Suppressor macrophage treated with lipopolysaccharide for 4 hours (primary cell): Measurements from ENCODE around the gene CHMP1B.

Source experiments
- DNase-seq: peaks from one replicate; pipeline ENCODE4 v3.0.0-alpha.2; 2020

Gene CHMP1B

GRCh38 chr18:11851146-11851805 is at the start of gene CHMP1B:
TSS of gene CHMP1B (plus strand) at chr18:11851413. CDS start at chr18:11851512, 99 bp downstream.
- peak; percentile 98 for DNase-seq

- DNase-seq: no peak
These were observed 49.6 kb upstream of the CHMP1B start for GRCh38 chr18:11801573-11801972.

- no peak for DNase-seq
These were observed 49.1 kb upstream of the CHMP1B start for GRCh38 chr18:11802158-11802557.

GRCh38 chr18:11802586-11802985 is 48.6 kb upstream of the CHMP1B start:
- DNase-seq: no peak

- no peak for DNase-seq
These were observed 44.0 kb upstream of the CHMP1B start for GRCh38 chr18:11807233-11807632.

GRCh38 chr18:11808001-11808855 is 43.0 kb upstream of the CHMP1B start:
- DNase-seq: no peak

GRCh38 chr18:11809895-11810294 is 41.3 kb upstream of the CHMP1B start:
- DNase-seq: no peak

GRCh38 chr18:11810379-11810778 is 40.8 kb upstream of the CHMP1B start:
- DNase-seq: no peak

GRCh38 chr18:11811009-11811408 is 40.2 kb upstream of the CHMP1B start:
- DNase-seq: no peak

GRCh38 chr18:11817229-11817628 is 34.0 kb upstream of the CHMP1B start:
- DNase-seq: no peak

- no peak for DNase-seq
These were observed 32.6 kb upstream of the CHMP1B start for GRCh38 chr18:11818486-11819203.

- no peak for DNase-seq
These were observed 31.3 kb upstream of the CHMP1B start for GRCh38 chr18:11819938-11820337.

GRCh38 chr18:11820697-11821096 is 30.5 kb upstream of the CHMP1B start:
- DNase-seq: no peak

- no peak for DNase-seq
These were observed 30.0 kb upstream of the CHMP1B start for GRCh38 chr18:11821208-11821607.

- no peak for DNase-seq
These were observed 29.5 kb upstream of the CHMP1B start for GRCh38 chr18:11821643-11822237.

- DNase-seq: no peak
These were observed 27.7 kb upstream of the CHMP1B start for GRCh38 chr18:11823545-11823944.

- no peak for DNase-seq
These were observed 24.4 kb upstream of the CHMP1B start for GRCh38 chr18:11826836-11827235.

GRCh38 chr18:11828786-11829432 is 22.3 kb upstream of the CHMP1B start:
- DNase-seq: no peak

- DNase-seq: no peak
These were observed 20.6 kb upstream of the CHMP1B start for GRCh38 chr18:11830585-11830984.

GRCh38 chr18:11831921-11832320 is 19.3 kb upstream of the CHMP1B start:
- DNase-seq: no peak

GRCh38 chr18:11834772-11835171 is 16.4 kb upstream of the CHMP1B start:
- no peak for DNase-seq

GRCh38 chr18:11839556-11839955 is 11.7 kb upstream of the CHMP1B start:
- DNase-seq: no peak

- no peak for DNase-seq
These were observed 10.7 kb upstream of the CHMP1B start for GRCh38 chr18:11840493-11840892.
